HepG2 (cell line): Measurements from ENCODE around the gene ZNF771. TPM values are rescaled to one million over a fixed set of nuclear protein-coding genes. Genes with fewer than 3 reads are reported as not detected.

Experiments
- CBFB ChIP-seq: sonication (generic); formaldehyde crosslinking; IDR thresholded peaks from 2 replicates; pipeline ENCODE4 v1.4.0; 2020; ENCODE audit warnings: missing genetic modification reagents
- CREB1 ChIP-seq, 2 experiments: fragments of 450-650 bp in 1 of 2; IDR thresholded peaks; 2 replicates each; pipeline ENCODE4 v1.6.1; 2016 to 2017; ENCODE audit warnings: control low read depth in 1 of 2, mild to moderate bottlenecking in 1 of 2, missing compliant biosample characterization in 1 of 2, missing genetic modification characterization in 1 of 2
- GZF1 ChIP-seq: sonication (generic); formaldehyde crosslinking; IDR thresholded peaks from 2 replicates; pipeline ENCODE4 v1.5.1; 2020; ENCODE audit warnings: mild to moderate bottlenecking, missing genetic modification reagents
- XRCC5 ChIP-seq: fragments of 200-400 bp; formaldehyde crosslinking; optimal IDR thresholded peaks from 2 replicates; pipeline ENCODE3; 2017; ENCODE audit warnings: mild to moderate bottlenecking, low read length
- ZFX ChIP-seq: sonication (generic); formaldehyde crosslinking; IDR thresholded peaks from 2 replicates; pipeline ENCODE4 v1.4.0; 2020; ENCODE audit warnings: mild to moderate bottlenecking, low read depth, missing genetic modification reagents, moderate library complexity
- ZNF160 ChIP-seq: sonication (generic); formaldehyde crosslinking; IDR thresholded peaks from 2 replicates; pipeline ENCODE4 v1.8.0; 2022; ENCODE audit warnings: mild to moderate bottlenecking, inconsistent platforms, missing genetic modification reagents
- ZNF367 ChIP-seq: sonication (generic); formaldehyde crosslinking; IDR thresholded peaks from 2 replicates; pipeline ENCODE4 v1.4.0; 2020; ENCODE audit warnings: missing genetic modification reagents, borderline replicate concordance
- ZSCAN29 ChIP-seq: sonication (generic); formaldehyde crosslinking; conservative IDR thresholded peaks from 2 replicates; pipeline ENCODE4 v1.4.0; 2020; ENCODE audit warnings: mild to moderate bottlenecking, missing genetic modification reagents
- polyA plus RNA-seq, 8 experiments: library from polyadenylated mRNA; depleted of rRNA in 3 of 8; stranded (reverse) in 7 of 8; unstranded in 1 of 8; fragments of >200 nt; fragmentation: Illumina TruSeq in 4 of 8; extraction: Trizol in 4 of 8; gene quantifications; 2 replicates each; pipeline versions ENCODE4 v1.2.1 to v1.2.3, GENCODE V29; 2011 to 2016; ENCODE audit warnings: low read depth in 4 of 8, missing spikeins in 1 of 8, mixed read lengths in 1 of 8; ENCODE audit not compliant: insufficient read depth in 1 of 8
- total RNA-seq, 5 experiments: library from RNA; depleted of rRNA; stranded (reverse); fragments of >200 nt; fragmentation: Illumina TruSeq; extraction: Trizol; gene quantifications; 2 replicates each; pipeline ENCODE4 v1.2.3, GENCODE V29; 2016; ENCODE audit warnings: low read depth in 1 of 5
- TF ChIP-seq, protein P1 (sequence below): sonication (generic); formaldehyde crosslinking; IDR thresholded peaks from 2 replicates; pipeline ENCODE4 v1.4.0; 2020; ENCODE audit warnings: missing genetic modification reagents
- TF ChIP-seq, protein P2 (sequence below): sonication (generic); formaldehyde crosslinking; IDR thresholded peaks from 2 replicates; pipeline ENCODE4 v1.4.0; 2020; ENCODE audit warnings: mild to moderate bottlenecking, missing genetic modification reagents
- TF ChIP-seq, protein P3 (sequence below): IDR thresholded peaks from 2 replicates; pipeline ENCODE4 v1.6.1; 2016
- TF ChIP-seq, protein P4 (sequence below): sonication (generic); formaldehyde crosslinking; IDR thresholded peaks from 2 replicates; pipeline ENCODE4 v1.4.0; 2020; ENCODE audit warnings: missing genetic modification reagents

The ZNF771 gene
- total and polyA plus RNA-seq, 2 of the 13 experiments (the other 11 are each of a cell fraction or from before 2014, with no cell fraction given): 5.0 to 11.8 TPM

DNA sequence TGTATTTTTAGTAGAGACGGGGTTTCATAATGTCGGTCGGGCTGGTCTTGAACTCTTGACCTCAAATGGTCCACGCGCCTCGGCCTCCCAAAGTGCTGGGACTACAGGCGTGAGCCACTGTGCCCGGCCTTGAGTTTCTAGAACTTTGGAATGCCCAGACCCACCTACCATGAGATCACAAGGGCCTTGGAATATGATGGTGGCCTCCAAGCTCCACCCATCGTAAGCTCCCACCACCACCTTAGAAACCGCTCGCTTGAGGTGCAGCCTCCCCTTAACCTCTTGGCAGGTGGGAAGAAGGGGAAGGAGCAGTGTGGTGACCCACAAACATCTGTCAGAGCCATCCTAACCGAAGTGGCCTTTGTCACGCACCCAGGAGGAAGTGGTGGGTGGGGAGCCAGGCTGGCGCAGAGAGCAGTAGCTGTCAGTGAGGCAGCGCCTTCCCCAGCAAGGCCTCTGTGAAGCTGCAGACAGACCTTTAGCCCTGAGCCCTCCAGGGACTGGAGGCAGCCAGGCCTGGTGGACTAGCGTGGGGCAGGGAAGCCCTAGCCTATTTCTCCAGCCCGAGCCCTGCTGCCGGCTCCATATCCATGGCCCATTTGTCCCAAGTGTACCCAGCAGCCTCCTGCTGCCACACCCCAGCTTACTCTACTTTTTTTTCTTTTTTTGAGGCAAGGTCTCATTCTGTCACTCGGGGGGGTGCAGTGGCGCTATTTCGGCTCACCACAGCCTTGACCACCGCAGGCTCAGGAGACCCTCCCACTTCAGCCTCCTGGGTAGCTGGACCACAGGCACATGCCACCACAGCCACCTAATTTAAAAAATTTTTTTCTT, 51.4 kb downstream of the ZNF771 start (continued):
- TF ChIP-seq, protein P1, sequence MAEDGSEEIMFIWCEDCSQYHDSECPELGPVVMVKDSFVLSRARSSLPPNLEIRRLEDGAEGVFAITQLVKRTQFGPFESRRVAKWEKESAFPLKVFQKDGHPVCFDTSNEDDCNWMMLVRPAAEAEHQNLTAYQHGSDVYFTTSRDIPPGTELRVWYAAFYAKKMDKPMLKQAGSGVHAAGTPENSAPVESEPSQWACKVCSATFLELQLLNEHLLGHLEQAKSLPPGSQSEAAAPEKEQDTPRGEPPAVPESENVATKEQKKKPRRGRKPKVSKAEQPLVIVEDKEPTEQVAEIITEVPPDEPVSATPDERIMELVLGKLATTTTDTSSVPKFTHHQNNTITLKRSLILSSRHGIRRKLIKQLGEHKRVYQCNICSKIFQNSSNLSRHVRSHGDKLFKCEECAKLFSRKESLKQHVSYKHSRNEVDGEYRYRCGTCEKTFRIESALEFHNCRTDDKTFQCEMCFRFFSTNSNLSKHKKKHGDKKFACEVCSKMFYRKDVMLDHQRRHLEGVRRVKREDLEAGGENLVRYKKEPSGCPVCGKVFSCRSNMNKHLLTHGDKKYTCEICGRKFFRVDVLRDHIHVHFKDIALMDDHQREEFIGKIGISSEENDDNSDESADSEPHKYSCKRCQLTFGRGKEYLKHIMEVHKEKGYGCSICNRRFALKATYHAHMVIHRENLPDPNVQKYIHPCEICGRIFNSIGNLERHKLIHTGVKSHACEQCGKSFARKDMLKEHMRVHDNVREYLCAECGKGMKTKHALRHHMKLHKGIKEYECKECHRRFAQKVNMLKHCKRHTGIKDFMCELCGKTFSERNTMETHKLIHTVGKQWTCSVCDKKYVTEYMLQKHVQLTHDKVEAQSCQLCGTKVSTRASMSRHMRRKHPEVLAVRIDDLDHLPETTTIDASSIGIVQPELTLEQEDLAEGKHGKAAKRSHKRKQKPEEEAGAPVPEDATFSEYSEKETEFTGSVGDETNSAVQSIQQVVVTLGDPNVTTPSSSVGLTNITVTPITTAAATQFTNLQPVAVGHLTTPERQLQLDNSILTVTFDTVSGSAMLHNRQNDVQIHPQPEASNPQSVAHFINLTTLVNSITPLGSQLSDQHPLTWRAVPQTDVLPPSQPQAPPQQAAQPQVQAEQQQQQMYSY (CRISPR knock-in tag): no peak
- TF ChIP-seq GZF1 (CRISPR knock-in tag) (peak; percentile 85; the same call in 1 of the 2 replicates), ZNF160 (CRISPR knock-in tag) (0 out of 2 replicates have a peak, but pooled peaks have one; percentile 33), CBFB (CRISPR knock-in tag) (no peak), ZSCAN29 (CRISPR knock-in tag) (no peak; the same call in 1 of the 2 replicates), ZFX (CRISPR knock-in tag) (peak; percentile 96), CREB1 (IDR thresholded peaks at IDR 0.05) (no peak), CREB1 (CRISPR knock-in tag; IDR thresholded peaks at IDR 0.05) (no peak), ZNF367 (CRISPR knock-in tag) (no peak), XRCC5 (no peak)
- TF ChIP-seq, protein P2, sequence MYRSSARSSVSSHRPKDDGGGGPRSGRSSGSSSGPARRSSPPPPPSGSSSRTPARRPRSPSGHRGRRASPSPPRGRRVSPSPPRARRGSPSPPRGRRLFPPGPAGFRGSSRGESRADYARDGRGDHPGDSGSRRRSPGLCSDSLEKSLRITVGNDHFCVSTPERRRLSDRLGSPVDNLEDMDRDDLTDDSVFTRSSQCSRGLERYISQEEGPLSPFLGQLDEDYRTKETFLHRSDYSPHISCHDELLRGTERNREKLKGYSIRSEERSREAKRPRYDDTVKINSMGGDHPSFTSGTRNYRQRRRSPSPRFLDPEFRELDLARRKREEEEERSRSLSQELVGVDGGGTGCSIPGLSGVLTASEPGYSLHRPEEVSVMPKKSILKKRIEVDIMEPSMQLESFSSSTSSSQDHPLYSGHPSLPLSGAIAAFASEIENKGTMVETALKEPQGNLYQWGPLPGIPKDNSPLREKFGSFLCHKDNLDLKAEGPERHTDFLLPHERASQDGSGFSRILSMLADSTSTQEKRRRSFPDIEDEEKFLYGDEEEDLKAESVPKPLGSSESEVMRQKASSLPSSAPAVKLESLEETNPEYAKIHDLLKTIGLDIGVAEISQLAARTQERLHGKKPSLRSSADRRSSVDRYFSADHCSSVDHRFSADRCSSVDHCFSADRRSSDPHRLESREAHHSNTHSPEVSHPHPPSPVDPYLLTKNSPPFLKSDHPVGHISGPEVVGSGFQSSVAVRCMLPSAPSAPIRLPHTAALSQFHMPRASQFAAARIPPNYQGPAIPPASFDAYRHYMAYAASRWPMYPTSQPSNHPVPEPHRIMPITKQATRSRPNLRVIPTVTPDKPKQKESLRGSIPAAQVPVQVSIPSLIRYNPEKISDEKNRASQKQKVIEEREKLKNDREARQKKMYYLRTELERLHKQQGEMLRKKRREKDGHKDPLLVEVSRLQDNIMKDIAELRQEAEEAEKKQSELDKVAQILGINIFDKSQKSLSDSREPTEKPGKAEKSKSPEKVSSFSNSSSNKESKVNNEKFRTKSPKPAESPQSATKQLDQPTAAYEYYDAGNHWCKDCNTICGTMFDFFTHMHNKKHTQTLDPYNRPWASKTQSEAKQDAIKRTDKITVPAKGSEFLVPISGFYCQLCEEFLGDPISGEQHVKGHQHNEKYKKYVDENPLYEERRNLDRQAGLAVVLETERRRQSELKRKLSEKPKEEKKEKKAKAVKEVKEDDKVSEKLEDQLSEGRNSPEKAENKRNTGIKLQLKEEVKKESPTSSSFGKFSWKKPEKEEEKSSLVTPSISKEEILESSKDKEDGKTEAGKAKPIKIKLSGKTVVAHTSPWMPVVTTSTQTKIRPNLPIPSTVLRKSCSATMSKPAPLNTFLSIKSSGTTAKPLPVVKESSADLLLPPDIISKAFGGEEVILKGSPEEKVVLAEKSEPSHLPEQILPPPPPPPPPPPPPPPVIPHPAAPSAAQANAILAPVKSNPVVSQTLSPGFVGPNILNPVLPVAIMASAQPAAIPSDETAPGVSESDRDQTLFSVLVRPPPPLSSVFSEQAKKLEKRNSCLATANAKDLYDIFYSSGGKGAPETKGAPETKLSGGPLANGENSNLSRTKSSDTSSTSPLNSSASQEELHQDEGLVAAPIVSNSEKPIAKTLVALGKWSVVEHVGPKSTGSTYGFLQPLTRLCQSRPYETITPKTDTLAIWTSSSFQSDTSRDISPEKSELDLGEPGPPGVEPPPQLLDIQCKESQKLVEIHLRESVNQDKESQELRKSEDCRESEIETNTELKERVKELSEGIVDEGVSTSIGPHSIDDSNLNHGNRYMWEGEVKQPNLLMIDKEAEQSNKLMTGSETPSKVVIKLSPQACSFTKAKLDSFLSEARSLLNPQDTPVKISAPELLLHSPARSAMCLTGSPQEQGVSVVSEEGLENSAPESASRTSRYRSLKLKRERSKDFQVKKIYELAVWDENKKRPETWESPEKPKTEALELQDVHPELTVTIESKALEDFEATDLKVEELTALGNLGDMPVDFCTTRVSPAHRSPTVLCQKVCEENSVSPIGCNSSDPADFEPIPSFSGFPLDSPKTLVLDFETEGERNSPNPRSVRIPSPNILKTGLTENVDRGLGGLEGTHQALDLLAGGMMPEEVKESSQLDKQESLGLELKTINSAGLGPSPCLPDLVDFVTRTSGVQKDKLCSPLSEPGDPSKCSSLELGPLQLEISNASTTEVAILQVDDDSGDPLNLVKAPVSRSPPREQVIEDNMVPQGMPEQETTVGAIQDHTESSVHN: peak; percentile 48; the same call in 1 of the 2 replicates
- TF ChIP-seq, protein P3, sequence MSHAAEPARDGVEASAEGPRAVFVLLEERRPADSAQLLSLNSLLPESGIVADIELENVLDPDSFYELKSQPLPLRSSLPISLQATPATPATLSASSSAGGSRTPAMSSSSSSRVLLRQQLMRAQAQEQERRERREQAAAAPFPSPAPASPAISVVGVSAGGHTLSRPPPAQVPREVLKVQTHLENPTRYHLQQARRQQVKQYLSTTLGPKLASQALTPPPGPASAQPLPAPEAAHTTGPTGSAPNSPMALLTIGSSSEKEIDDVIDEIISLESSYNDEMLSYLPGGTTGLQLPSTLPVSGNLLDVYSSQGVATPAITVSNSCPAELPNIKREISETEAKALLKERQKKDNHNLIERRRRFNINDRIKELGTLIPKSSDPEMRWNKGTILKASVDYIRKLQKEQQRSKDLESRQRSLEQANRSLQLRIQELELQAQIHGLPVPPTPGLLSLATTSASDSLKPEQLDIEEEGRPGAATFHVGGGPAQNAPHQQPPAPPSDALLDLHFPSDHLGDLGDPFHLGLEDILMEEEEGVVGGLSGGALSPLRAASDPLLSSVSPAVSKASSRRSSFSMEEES (CRISPR knock-in tag): peak; percentile 52; the same call in 1 of the 2 replicates
- TF ChIP-seq, protein P4, sequence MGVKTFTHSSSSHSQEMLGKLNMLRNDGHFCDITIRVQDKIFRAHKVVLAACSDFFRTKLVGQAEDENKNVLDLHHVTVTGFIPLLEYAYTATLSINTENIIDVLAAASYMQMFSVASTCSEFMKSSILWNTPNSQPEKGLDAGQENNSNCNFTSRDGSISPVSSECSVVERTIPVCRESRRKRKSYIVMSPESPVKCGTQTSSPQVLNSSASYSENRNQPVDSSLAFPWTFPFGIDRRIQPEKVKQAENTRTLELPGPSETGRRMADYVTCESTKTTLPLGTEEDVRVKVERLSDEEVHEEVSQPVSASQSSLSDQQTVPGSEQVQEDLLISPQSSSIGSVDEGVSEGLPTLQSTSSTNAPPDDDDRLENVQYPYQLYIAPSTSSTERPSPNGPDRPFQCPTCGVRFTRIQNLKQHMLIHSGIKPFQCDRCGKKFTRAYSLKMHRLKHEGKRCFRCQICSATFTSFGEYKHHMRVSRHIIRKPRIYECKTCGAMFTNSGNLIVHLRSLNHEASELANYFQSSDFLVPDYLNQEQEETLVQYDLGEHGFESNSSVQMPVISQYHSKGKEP (CRISPR knock-in tag): no peak
